Astrocyte of the cerebellum (primary cell): ENCODE data around the gene MCM5.

Source experiments
- DNase-seq: peaks from one replicate; pipeline ENCODE4 v3.0.0-alpha.2; 2011; ENCODE audit warnings: low read depth
- H3K4me3 ChIP-seq: 2 replicates; pipeline ENCODE4 v1.5.1; 2011; ENCODE audit warnings: mild to moderate bottlenecking, low read depth, low read length, moderate library complexity
- CTCF ChIP-seq: IDR thresholded peaks from 2 replicates; pipeline ENCODE4 v1.5.1; 2012; ENCODE audit warnings: low read length, low read depth, moderate library complexity, mild to moderate bottlenecking; ENCODE audit errors: missing control alignments
- in situ Hi-C: cut with HindIII; loops from 2 replicates; pipeline ENCODE4 v1.10.0; 2017; ENCODE audit warnings: low sequenced_read_pairs

Gene MCM5

GRCh38 chr22:35418731-35419130 lies 18.8 kb downstream of the MCM5 start:
- in situ Hi-C loops: no loop called here
- TF ChIP-seq CTCF: no peak
- DNase-seq: no peak
- H3K4me3 ChIP-seq: no peak overlapping the region

GRCh38 chr22:35419756-35420155 lies 19.8 kb downstream of the MCM5 start:
- no peak for TF ChIP-seq CTCF
- in situ Hi-C loops: no loop called here
- no peak for DNase-seq

GRCh38 chr22:35421121-35421520 lies 21.2 kb downstream of the MCM5 start:
- no peak for DNase-seq
- no peak overlapping the region for H3K4me3 ChIP-seq
- TF ChIP-seq CTCF: no peak
- in situ Hi-C loops: no loop called here

More at GRCh38 chr22:35419756-35420155, 19.8 kb downstream of the MCM5 start:
- no peak overlapping the region for H3K4me3 ChIP-seq

- no peak for TF ChIP-seq CTCF
- in situ Hi-C loops: no loop called here
- H3K4me3 ChIP-seq: no peak overlapping the region
- no peak for DNase-seq
These were observed 22.2 kb downstream of the MCM5 start for GRCh38 chr22:35422145-35422544.

- DNase-seq: no peak
These were observed 23.0 kb downstream of the MCM5 start for GRCh38 chr22:35422936-35423335.

GRCh38 chr22:35424081-35424480 lies 24.1 kb downstream of the MCM5 start:
- TF ChIP-seq CTCF: no peak
- no peak for DNase-seq
- in situ Hi-C loops: no loop called here
- H3K4me3 ChIP-seq: no peak overlapping the region

More at GRCh38 chr22:35422936-35423335, 23.0 kb downstream of the MCM5 start:
- no peak overlapping the region for H3K4me3 ChIP-seq
- TF ChIP-seq CTCF: no peak
- in situ Hi-C loops: no loop called here

GRCh38 chr22:35424761-35425160 lies 24.8 kb downstream of the MCM5 start:
- no peak for DNase-seq
- in situ Hi-C loops: loop anchor here (25.0 kb wide), 1 partner anchor 163 kb away; no protein-coding TSS in a partner anchor
- no peak for TF ChIP-seq CTCF
- H3K4me3 ChIP-seq: no peak overlapping the region
